ENCODE data around the gene ISM1.

ISM1 gene

GRCh38 chr20:13238001-13238653, 17.1 kb downstream of the ISM1 start:
- H3K27ac ChIP-seq: no peak overlapping the region
- H3K9me3 ChIP-seq: no peaks in the 10 kb centered on the region
- no peak for TF ChIP-seq CTCF (IDR thresholded peaks at IDR 0.05)
- no peak for DNase-seq
- H3K4me1 ChIP-seq: peaks cover 0 to 7% (median 0%) of the 10 kb centered on the region in 4 donors
- H3K27me3 ChIP-seq: no peaks in the 10 kb centered on the region
- intact Hi-C loops (cut with DNase I; ENCODE audit: low total_unique reads): no loop called here
- peaks cover 0 to 5% (median 0%) of the 10 kb centered on the region in 3 donors for H3K36me3 ChIP-seq
- H3K4me3 ChIP-seq: no peak overlapping the region

- Histone ChIP-seq H3K9me3 (no peaks in the 10 kb centered on the region), H3K36me3 (peaks cover 0 to 5% (median 0%) of the 10 kb centered on the region in 3 donors), H3K27me3 (no peaks in the 10 kb centered on the region), H3K4me1 (no peaks in the 10 kb centered on the region), H3K27ac (no peak overlapping the region), H3K4me3 (no peak overlapping the region)
- no peak for DNase-seq
- intact Hi-C loops (cut with DNase I; ENCODE audit: low total_unique reads): no loop called here
- no peak for TF ChIP-seq CTCF (IDR thresholded peaks at IDR 0.05)
Measured at GRCh38 chr20:13243826-13244376, 22.8 kb downstream of the ISM1 start.

GRCh38 chr20:13245250-13245723, 24.2 kb downstream of the ISM1 start:
- Histone ChIP-seq H3K36me3 (peaks cover 0 to 5% (median 0%) of the 10 kb centered on the region in 3 donors), H3K4me3 (no peak overlapping the region), H3K4me1 (no peaks in the 10 kb centered on the region), H3K9me3 (no peaks in the 10 kb centered on the region), H3K27ac (no peak overlapping the region), H3K27me3 (no peaks in the 10 kb centered on the region)
- intact Hi-C loops (cut with DNase I; ENCODE audit: low total_unique reads): no loop called here
- no peak for DNase-seq
- no peak for TF ChIP-seq CTCF (IDR thresholded peaks at IDR 0.05)

GRCh38 chr20:13249118-13249797, 28.2 kb downstream of the ISM1 start:
- no peaks in the 10 kb centered on the region for H3K27me3 ChIP-seq
- no peaks in the 10 kb centered on the region for H3K4me1 ChIP-seq
- H3K4me3 ChIP-seq: no peak overlapping the region
- H3K36me3 ChIP-seq: no peaks in the 10 kb centered on the region
- TF ChIP-seq CTCF (IDR thresholded peaks at IDR 0.05): no peak
- DNase-seq: no peak
- H3K27ac ChIP-seq: no peak overlapping the region
- no peaks in the 10 kb centered on the region for H3K9me3 ChIP-seq
- intact Hi-C loops (cut with DNase I; ENCODE audit: low total_unique reads): no loop called here

GRCh38 chr20:13249798-13250170, 28.7 kb downstream of the ISM1 start:
- Histone ChIP-seq H3K4me1 (no peaks in the 10 kb centered on the region), H3K27ac (no peak overlapping the region), H3K27me3 (no peaks in the 10 kb centered on the region), H3K9me3 (no peaks in the 10 kb centered on the region), H3K36me3 (no peaks in the 10 kb centered on the region), H3K4me3 (no peak overlapping the region)
- TF ChIP-seq CTCF (IDR thresholded peaks at IDR 0.05): no peak
- DNase-seq: no peak
- intact Hi-C loops (cut with DNase I; ENCODE audit: low total_unique reads): no loop called here

Measured in tibial artery (tissue), 4 donors.